B cell (primary cell): ENCODE data around the gene DDIT4. TPM values are rescaled to one million over a fixed set of nuclear protein-coding genes. Genes with fewer than 3 reads are reported as not detected.

ENCODE experiments used
- ATAC-seq: fragments of 200-7000 bp; cut with Tn5 transposase; one replicate; pipeline ENCODE4 v1.10.0; 2021; ENCODE audit warnings: low read depth, mild to moderate bottlenecking, moderate number of reproducible peaks, moderate library complexity
- CTCF ChIA-PET: fragments of 350-600 bp; sonication (Branson Sonifier 250); formaldehyde crosslinking; loops from one replicate; lab custom pipeline; 2021; ENCODE audit warnings: antibody characterized with exemption, inconsistent platforms; lab: Charles Lee
- POLR2A ChIA-PET: fragments of 350-600 bp; sonication (Branson Sonifier 250); formaldehyde crosslinking; loops from one replicate; lab custom pipeline; 2021; ENCODE audit warnings: antibody characterized with exemption; lab: Charles Lee
- DNase-seq: peaks from one replicate; pipeline ENCODE4 v3.0.0; 2013
- H2AFZ ChIP-seq: 2 replicates; pipeline ENCODE4 v1.6.1; 2012; ENCODE audit warnings: mild to moderate bottlenecking, low read depth, low read length; ENCODE audit not compliant: insufficient read depth, poor library complexity, severe bottlenecking
- H3K27ac ChIP-seq, 2 donors: 1 replicate in 1 of 2; 2 replicates in 1 of 2; pipeline ENCODE4 v1.5.1; 2012 to 2013; ENCODE audit warnings: low read length in 2 of 2, mild to moderate bottlenecking in 2 of 2, moderate library complexity in 1 of 2
- H3K27me3 ChIP-seq, 4 experiments: fragments of 200-600 bp in 1 of 4; sonication (generic) in 1 of 4; replicated peaks in 1 of 4; 1 replicate in 2 of 4; 2 replicates in 2 of 4; pipeline versions ENCODE4 v1.6.1 to v1.7.0; 2013 to 2016; ENCODE audit warnings: low read length in 3 of 4, mild to moderate bottlenecking in 2 of 4, mixed read lengths in 1 of 4, moderate library complexity in 1 of 4; ENCODE audit not compliant: insufficient read depth in 4 of 4, control insufficient read depth in 3 of 4; ENCODE audit errors: control extremely low read depth in 1 of 4
- H3K36me3 ChIP-seq, 2 experiments: replicated peaks in 1 of 2; 1 replicate in 1 of 2; 2 replicates in 1 of 2; pipeline versions ENCODE4 v1.6.1 to v1.7.1; 2013; ENCODE audit warnings: low read length in 1 of 2; ENCODE audit not compliant: insufficient read depth in 2 of 2, control insufficient read depth in 1 of 2; ENCODE audit errors: control extremely low read depth in 1 of 2, extremely low read depth in 1 of 2
- H3K4me1 ChIP-seq, 2 donors: fragments of 200-600 bp in 1 of 2; sonication (generic) in 1 of 2; 1 replicate in 1 of 2; 2 replicates in 1 of 2; pipeline versions ENCODE4 v1.5.1 to v1.6.1; 2013 to 2017; ENCODE audit warnings: low read length in 2 of 2; ENCODE audit not compliant: control insufficient read depth in 2 of 2, insufficient read depth in 2 of 2
- H3K4me2 ChIP-seq: replicated peaks from 2 replicates; pipeline ENCODE3; 2012; ENCODE audit warnings: mild to moderate bottlenecking, low read depth, low read length; ENCODE audit not compliant: poor library complexity, severe bottlenecking
- H3K4me3 ChIP-seq, 5 experiments: fragments of 200-600 bp in 1 of 5; sonication (generic) in 1 of 5; 1 replicate in 3 of 5; 2 replicates in 2 of 5; pipeline versions ENCODE4 v1.5.1 to v1.7.0; 2011 to 2016; ENCODE audit warnings: low read length in 4 of 5, mild to moderate bottlenecking in 4 of 5, low read depth in 2 of 5, control low read depth in 1 of 5, moderate library complexity in 1 of 5; ENCODE audit not compliant: insufficient read depth in 1 of 5; ENCODE audit errors: control extremely low read depth in 1 of 5, extremely low read depth in 1 of 5
- H3K79me2 ChIP-seq: fragments of 200-600 bp; sonication (generic); one replicate; pipeline ENCODE4 v1.6.0; 2016; ENCODE audit warnings: low read length; ENCODE audit not compliant: control insufficient read depth, insufficient read depth
- H3K9ac ChIP-seq: fragments of 200-600 bp; sonication (generic); 2 replicates; pipeline ENCODE4 v1.6.1; 2017; ENCODE audit warnings: mild to moderate bottlenecking, low read length, moderate library complexity
- H3K9me3 ChIP-seq, 3 donors: one replicate each; pipeline versions ENCODE4 v1.6.1 to v1.7.1; 2013; ENCODE audit warnings: low read length in 2 of 3; ENCODE audit not compliant: control insufficient read depth in 2 of 3, insufficient read depth in 1 of 3; ENCODE audit errors: control extremely low read depth in 1 of 3
- H4K20me1 ChIP-seq: 2 replicates; pipeline ENCODE4 v1.6.0; 2012; ENCODE audit warnings: mild to moderate bottlenecking, low read length; ENCODE audit not compliant: insufficient read depth, control insufficient read depth, poor library complexity, severe bottlenecking
- H3K27ac Mint-ChIP-seq: one replicate; pipeline ENCODE4 v1.8.0; 2021; ENCODE audit warnings: mixed read lengths
- H3K27me3 Mint-ChIP-seq: one replicate; pipeline ENCODE4 v1.8.0; 2021; ENCODE audit warnings: mixed read lengths
- H3K4me1 Mint-ChIP-seq: one replicate; pipeline ENCODE4 v1.8.0; 2021; ENCODE audit warnings: mixed read lengths
- H3K4me3 Mint-ChIP-seq: one replicate; pipeline ENCODE4 v1.8.0; 2021; ENCODE audit warnings: mixed read lengths
- H3K9me3 Mint-ChIP-seq: one replicate; pipeline ENCODE4 v1.8.0; 2022; ENCODE audit warnings: mixed read lengths; ENCODE audit not compliant: insufficient read depth
- EZH2 ChIP-seq: IDR thresholded peaks from 2 replicates; pipeline ENCODE4 v1.6.1; 2012; ENCODE audit warnings: borderline replicate concordance, low read depth, mild to moderate bottlenecking, moderate library complexity, low read length; ENCODE audit not compliant: insufficient read depth, poor library complexity, severe bottlenecking
- WGBS: methylation state at CpG from one replicate; pipeline ENCODE4 v1.1.5; 2013; ENCODE audit warnings: missing lambda C conversion rate; ENCODE audit not compliant: insufficient coverage; 5-methylcytosine and 5-hydroxymethylcytosine counted together
- intact Hi-C: fragments of 100-400 bp; cut with micrococcal nuclease; formaldehyde crosslinking; loops from one replicate; pipeline ENCODE4 v1.10.0; 2022
- polyA plus RNA-seq: library from polyadenylated mRNA; depleted of rRNA; stranded (reverse); fragments of >200 nt; gene quantifications from 2 replicates; pipeline ENCODE4 v1.2.3, GENCODE V29; 2012
- total RNA-seq, 2 donors: library from RNA; stranded (reverse); fragments of 120-200 nt in 1 of 2; gene quantifications; 1 replicate in 1 of 2; 2 replicates in 1 of 2; pipeline versions ENCODE4 v1.2.3 to v1.2.4, GENCODE V29; 2013 to 2022
- TF ChIP-seq, protein P1 (sequence below): fragments of 200-600 bp; IDR thresholded peaks from one replicate; pipeline ENCODE4 v1.8.0; 2022; ENCODE audit warnings: antibody characterized with exemption, mild to moderate bottlenecking

The DDIT4 gene
- total and polyA plus RNA-seq, 2 donors (not counting 1 experiment from before 2014, with no cell fraction given): 102 to 110 TPM

DNA sequence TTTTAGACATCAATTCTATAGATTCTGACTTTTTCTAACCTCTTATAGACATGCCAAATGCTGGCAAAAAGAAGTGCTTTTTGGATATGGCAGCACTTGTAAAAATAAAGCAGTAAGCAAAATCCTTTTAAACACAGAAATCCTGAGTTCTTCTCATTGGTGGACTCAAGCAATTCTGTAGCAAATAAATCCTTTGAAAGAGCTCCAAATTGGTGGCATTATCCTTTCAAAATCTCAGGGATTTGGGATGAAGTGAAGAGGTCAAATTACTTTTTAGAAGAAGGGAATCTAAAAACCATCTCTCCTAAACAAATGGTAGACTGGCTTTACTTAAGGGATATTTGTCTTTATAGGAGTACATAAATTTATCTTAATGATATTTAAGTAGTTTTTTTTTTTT lies 40.1 kb upstream of the DDIT4 start:
- no peak overlapping the region for H3K27ac Mint-ChIP-seq
- ATAC-seq: no peak
- H3K4me2 ChIP-seq: no peak overlapping the region
- peaks cover 12 to 56% of the 10 kb centered on the region in 2 experiments for H3K36me3 ChIP-seq
- no peaks in the 10 kb centered on the region for H3K9me3 Mint-ChIP-seq
- no peak overlapping the region for H3K4me3 ChIP-seq
- POLR2A ChIA-PET: interaction anchor here (0.7 kb wide), 1 partner anchor 102 kb away, joined by 4 read pairs; no protein-coding TSS in a partner anchor
- H3K4me3 Mint-ChIP-seq: no peak overlapping the region
- H3K27me3 Mint-ChIP-seq: no peaks in the 10 kb centered on the region
- peaks cover 15% of the 10 kb centered on the region for H3K4me1 Mint-ChIP-seq
- no peaks in the 10 kb centered on the region for H3K9me3 ChIP-seq
- peaks cover 2 to 8% of the 10 kb centered on the region in 2 donors for H3K4me1 ChIP-seq
- DNase-seq: no peak
- peaks cover 22% of the 10 kb centered on the region for H4K20me1 ChIP-seq
- no peak overlapping the region for H3K9ac ChIP-seq
- no peak overlapping the region for H3K27ac ChIP-seq
- peaks cover 34% of the 10 kb centered on the region for H3K79me2 ChIP-seq
- H3K27me3 ChIP-seq: no peaks in the 10 kb centered on the region
- intact Hi-C loops: no loop called here
- CTCF ChIA-PET: interaction anchor here (1.4 kb wide), 1 partner anchor 107 kb away, joined by 3 read pairs; no protein-coding TSS in a partner anchor
- no peak overlapping the region for H2AFZ ChIP-seq
- TF ChIP-seq, protein P1, sequence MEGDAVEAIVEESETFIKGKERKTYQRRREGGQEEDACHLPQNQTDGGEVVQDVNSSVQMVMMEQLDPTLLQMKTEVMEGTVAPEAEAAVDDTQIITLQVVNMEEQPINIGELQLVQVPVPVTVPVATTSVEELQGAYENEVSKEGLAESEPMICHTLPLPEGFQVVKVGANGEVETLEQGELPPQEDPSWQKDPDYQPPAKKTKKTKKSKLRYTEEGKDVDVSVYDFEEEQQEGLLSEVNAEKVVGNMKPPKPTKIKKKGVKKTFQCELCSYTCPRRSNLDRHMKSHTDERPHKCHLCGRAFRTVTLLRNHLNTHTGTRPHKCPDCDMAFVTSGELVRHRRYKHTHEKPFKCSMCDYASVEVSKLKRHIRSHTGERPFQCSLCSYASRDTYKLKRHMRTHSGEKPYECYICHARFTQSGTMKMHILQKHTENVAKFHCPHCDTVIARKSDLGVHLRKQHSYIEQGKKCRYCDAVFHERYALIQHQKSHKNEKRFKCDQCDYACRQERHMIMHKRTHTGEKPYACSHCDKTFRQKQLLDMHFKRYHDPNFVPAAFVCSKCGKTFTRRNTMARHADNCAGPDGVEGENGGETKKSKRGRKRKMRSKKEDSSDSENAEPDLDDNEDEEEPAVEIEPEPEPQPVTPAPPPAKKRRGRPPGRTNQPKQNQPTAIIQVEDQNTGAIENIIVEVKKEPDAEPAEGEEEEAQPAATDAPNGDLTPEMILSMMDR: no peak
- TF ChIP-seq EZH2: no peak

- ChIA-PET POLR2A (interaction anchor here (0.7 kb wide), 1 partner anchor 26 kb away, joined by 3 read pairs; no protein-coding TSS in a partner anchor), CTCF (no interaction called here)
- intact Hi-C loops: no loop called here
Observed at GRCh38 chr10:72234560-72235095, 39.1 kb upstream of the DDIT4 start.

More at GRCh38 chr10:72234560-72235095, 39.1 kb upstream of the DDIT4 start:
- Histone ChIP-seq H3K9me3 (no peaks in the 10 kb centered on the region), H3K4me3 (no peak overlapping the region), H3K4me2 (no peak overlapping the region), H3K9ac (no peak overlapping the region), H3K79me2 (peaks cover 24% of the 10 kb centered on the region), H3K27me3 (no peaks in the 10 kb centered on the region), H3K27ac (no peak overlapping the region), H2AFZ (no peak overlapping the region), H3K36me3 (peaks cover 8 to 54% of the 10 kb centered on the region in 2 experiments), H4K20me1 (peaks cover 13% of the 10 kb centered on the region), H3K4me1 (peaks cover under 1 to 3% of the 10 kb centered on the region in 2 donors)
- DNase-seq: no peak
- Mint-ChIP-seq H3K4me3 (no peak overlapping the region), H3K4me1 (peaks cover 8% of the 10 kb centered on the region), H3K27me3 (no peaks in the 10 kb centered on the region), H3K27ac (no peak overlapping the region), H3K9me3 (no peaks in the 10 kb centered on the region)
- 95% methylated on average over 6 of the region's 6 CpGs for WGBS
- ATAC-seq: no peak
- TF ChIP-seq, protein P1: no peak
- TF ChIP-seq EZH2: no peak
